ENCODE results near the gene TEAD1.

- TF ChIP-seq, protein P1, sequence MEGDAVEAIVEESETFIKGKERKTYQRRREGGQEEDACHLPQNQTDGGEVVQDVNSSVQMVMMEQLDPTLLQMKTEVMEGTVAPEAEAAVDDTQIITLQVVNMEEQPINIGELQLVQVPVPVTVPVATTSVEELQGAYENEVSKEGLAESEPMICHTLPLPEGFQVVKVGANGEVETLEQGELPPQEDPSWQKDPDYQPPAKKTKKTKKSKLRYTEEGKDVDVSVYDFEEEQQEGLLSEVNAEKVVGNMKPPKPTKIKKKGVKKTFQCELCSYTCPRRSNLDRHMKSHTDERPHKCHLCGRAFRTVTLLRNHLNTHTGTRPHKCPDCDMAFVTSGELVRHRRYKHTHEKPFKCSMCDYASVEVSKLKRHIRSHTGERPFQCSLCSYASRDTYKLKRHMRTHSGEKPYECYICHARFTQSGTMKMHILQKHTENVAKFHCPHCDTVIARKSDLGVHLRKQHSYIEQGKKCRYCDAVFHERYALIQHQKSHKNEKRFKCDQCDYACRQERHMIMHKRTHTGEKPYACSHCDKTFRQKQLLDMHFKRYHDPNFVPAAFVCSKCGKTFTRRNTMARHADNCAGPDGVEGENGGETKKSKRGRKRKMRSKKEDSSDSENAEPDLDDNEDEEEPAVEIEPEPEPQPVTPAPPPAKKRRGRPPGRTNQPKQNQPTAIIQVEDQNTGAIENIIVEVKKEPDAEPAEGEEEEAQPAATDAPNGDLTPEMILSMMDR (IDR thresholded peaks at IDR 0.05; ENCODE audit: low read depth, low read length, missing input control), result no peak
- TF ChIP-seq ATF3 (IDR thresholded peaks at IDR 0.05) (no peak), YY1 (IDR thresholded peaks at IDR 0.05) (no peak)
These were observed 82.6 kb downstream of the TEAD1 start for GRCh38 chr11:12756867-12757266.

Data from liver (tissue), 3 donors.